Thyroid gland (tissue), 4 donors: ENCODE data around the gene NXNL1.

ENCODE experiments used
- CTCF ChIP-seq, 6 experiments: fragments of 200-600 bp in 3 of 6; fragments of 450-650 bp in 3 of 6; sonication (generic) in 3 of 6; IDR thresholded peaks; one replicate each; pipeline ENCODE4 v1.5.1; 2016 to 2019; ENCODE audit warnings: antibody characterized with exemption in 6 of 6, mild to moderate bottlenecking in 2 of 6, inconsistent platforms in 1 of 6, moderate library complexity in 1 of 6
- POLR2A ChIP-seq, 2 donors: fragments of 450-650 bp; IDR thresholded peaks; one replicate each; pipeline ENCODE4 v1.6.1; 2017; ENCODE audit warnings: antibody characterized with exemption in 2 of 2, mild to moderate bottlenecking in 2 of 2, moderate library complexity in 1 of 2

GRCh38 chr19:17467471-17468301 lies 7.0 kb upstream of the NXNL1 start:
- no peak for TF ChIP-seq CTCF (IDR thresholded peaks at IDR 0.05)
- TF ChIP-seq POLR2A (IDR thresholded peaks at IDR 0.05) = no peak
